K562 (cell line): Measurements from ENCODE around the gene TMC1. TPM values are rescaled to one million over a fixed set of nuclear protein-coding genes. Genes with fewer than 3 reads are reported as not detected.
A peak's percentile ranks its signal among the peaks of the same experiment; 100 is the strongest.

Experiments used
- CBFA2T3 ChIP-seq: fragments of 450-650 bp; IDR thresholded peaks from 2 replicates; pipeline ENCODE4 v1.6.1; 2017
- DACH1 ChIP-seq: fragments of 450-650 bp; IDR thresholded peaks from 2 replicates; pipeline ENCODE4 v1.6.1; 2018; ENCODE audit not compliant: partially characterized antibody
- DIDO1 ChIP-seq: fragments of 450-650 bp; IDR thresholded peaks from 2 replicates; pipeline ENCODE4 v1.6.1; 2016; ENCODE audit warnings: low read depth, missing biosample characterization, missing genetic modification characterization
- GABPB1 ChIP-seq: sonication (generic); formaldehyde crosslinking; IDR thresholded peaks from 2 replicates; pipeline ENCODE4 v1.8.0; 2022; ENCODE audit warnings: mild to moderate bottlenecking, missing genetic modification reagents
- IRF2 ChIP-seq: sonication (generic); formaldehyde crosslinking; IDR thresholded peaks from 2 replicates; pipeline ENCODE4 v1.8.1; 2022; ENCODE audit warnings: mild to moderate bottlenecking, missing genetic modification reagents
- KLF13 ChIP-seq: fragments of 450-650 bp; IDR thresholded peaks from 2 replicates; pipeline ENCODE4 v1.6.1; 2016; ENCODE audit warnings: missing genetic modification characterization, low read depth, mild to moderate bottlenecking, missing compliant biosample characterization, moderate library complexity, borderline replicate concordance
- L3MBTL2 ChIP-seq: fragments of 450-650 bp; IDR thresholded peaks from 2 replicates; pipeline ENCODE4 v1.6.1; 2016; ENCODE audit warnings: mild to moderate bottlenecking, moderate library complexity
- MEF2A ChIP-seq: IDR thresholded peaks from 2 replicates; pipeline ENCODE4 v1.6.1; 2011; ENCODE audit warnings: low read depth, mild to moderate bottlenecking, low read length, moderate library complexity; ENCODE audit not compliant: control insufficient read depth
- MLLT1 ChIP-seq, 2 experiments: fragments of 450-650 bp; IDR thresholded peaks; 2 replicates each; pipeline ENCODE4 v1.6.1; 2016
- NFE2 ChIP-seq: IDR thresholded peaks from 2 replicates; pipeline ENCODE4 v1.6.1; 2014; ENCODE audit warnings: antibody characterized with exemption, low read depth
- NR2C1 ChIP-seq, 2 experiments: fragments of 450-650 bp; IDR thresholded peaks; 2 replicates each; pipeline ENCODE4 v1.6.1; 2017; ENCODE audit warnings: mild to moderate bottlenecking in 2 of 2, antibody characterized with exemption in 1 of 2, inconsistent platforms in 1 of 2, missing compliant biosample characterization in 1 of 2, missing genetic modification characterization in 1 of 2
- PHF8 ChIP-seq: fragments of 200-600 bp; sonication (generic); IDR thresholded peaks from 2 replicates; pipeline ENCODE4 v1.6.1; 2012; ENCODE audit warnings: mixed run types, mild to moderate bottlenecking, inconsistent platforms, low read length, moderate library complexity, borderline replicate concordance
- PYGO2 ChIP-seq: fragments of 450-650 bp; IDR thresholded peaks from 2 replicates; pipeline ENCODE4 v1.6.1; 2016; ENCODE audit warnings: mild to moderate bottlenecking, missing genetic modification characterization, moderate library complexity, missing compliant biosample characterization
- SMARCA5 ChIP-seq: fragments of 450-650 bp; IDR thresholded peaks from 2 replicates; pipeline ENCODE4 v1.6.1; 2016
- SMARCE1 ChIP-seq: fragments of 450-650 bp; IDR thresholded peaks from 2 replicates; pipeline ENCODE4 v1.7.1; 2016; ENCODE audit warnings: mild to moderate bottlenecking
- XRCC4 ChIP-seq: IDR thresholded peaks from one replicate; pipeline ENCODE4 v1.6.1; 2011; ENCODE audit not compliant: insufficient read depth, insufficient read length; ENCODE audit errors: extremely low read depth
- ZNF695 ChIP-seq: fragments of 450-650 bp; formaldehyde crosslinking; IDR thresholded peaks from 2 replicates; pipeline ENCODE4 v1.4.0; 2020; ENCODE audit warnings: mild to moderate bottlenecking, moderate library complexity
- ZNF75A ChIP-seq: fragments of 450-650 bp; formaldehyde crosslinking; IDR thresholded peaks from 2 replicates; pipeline ENCODE4 v1.4.0; 2020; ENCODE audit warnings: mild to moderate bottlenecking
- polyA plus RNA-seq, 8 experiments: library from polyadenylated mRNA; depleted of rRNA in 4 of 8; stranded (reverse) in 5 of 8; unstranded in 3 of 8; fragments of >200 nt; fragmentation: Nextera tagmentation in 2 of 8; fragmentation: Illumina TruSeq in 1 of 8; extraction: Ambion mirVana in 2 of 8; extraction: Trizol in 1 of 8; gene quantifications; 2 replicates each; pipeline versions ENCODE4 v1.2.1 to v1.2.3, GENCODE V29; 2011 to 2014; ENCODE audit warnings: inconsistent platforms in 1 of 8, missing spikeins in 1 of 8
- total RNA-seq, 7 experiments: library from RNA; depleted of rRNA in 6 of 7; stranded (reverse); fragments of >200 nt in 6 of 7; fragmentation: Illumina TruSeq in 2 of 7; extraction: Trizol in 2 of 7; gene quantifications; 2 replicates each; pipeline versions ENCODE4 v1.2.1 to v1.2.3, GENCODE V29; 2011 to 2021; ENCODE audit warnings: low replicate concordance in 1 of 7
- TF ChIP-seq, protein P1 (sequence below), 2 experiments: fragments of 200-800 bp in 1 of 2; sonication (Bioruptor generic) in 1 of 2; sonication (generic) in 1 of 2; formaldehyde crosslinking in 1 of 2; IDR thresholded peaks in 1 of 2; conservative IDR thresholded peaks in 1 of 2; 2 replicates each; pipeline versions ENCODE4 v1.5.0 to v1.6.1; 2016 to 2020; ENCODE audit warnings: missing compliant biosample characterization in 1 of 2, missing genetic modification characterization in 1 of 2, missing genetic modification reagents in 1 of 2
- TF ChIP-seq, protein P2 (sequence below): fragments of 450-650 bp; IDR thresholded peaks from 2 replicates; pipeline ENCODE4 v1.6.1; 2017; ENCODE audit warnings: antibody characterized with exemption
- TF ChIP-seq, protein P3 (sequence below), 2 experiments: IDR thresholded peaks; 2 replicates each; pipeline ENCODE4 v1.6.1; 2012; ENCODE audit warnings: improper control_type of control experiment in 2 of 2, low read depth in 2 of 2, low read length in 2 of 2, borderline replicate concordance in 1 of 2

The TMC1 gene
- total and polyA plus RNA-seq, 9 of the 15 experiments (the other 6 are each of a cell fraction or from before 2014, with no cell fraction given): 0.10 to 0.15 TPM; not detected in 7

DNA sequence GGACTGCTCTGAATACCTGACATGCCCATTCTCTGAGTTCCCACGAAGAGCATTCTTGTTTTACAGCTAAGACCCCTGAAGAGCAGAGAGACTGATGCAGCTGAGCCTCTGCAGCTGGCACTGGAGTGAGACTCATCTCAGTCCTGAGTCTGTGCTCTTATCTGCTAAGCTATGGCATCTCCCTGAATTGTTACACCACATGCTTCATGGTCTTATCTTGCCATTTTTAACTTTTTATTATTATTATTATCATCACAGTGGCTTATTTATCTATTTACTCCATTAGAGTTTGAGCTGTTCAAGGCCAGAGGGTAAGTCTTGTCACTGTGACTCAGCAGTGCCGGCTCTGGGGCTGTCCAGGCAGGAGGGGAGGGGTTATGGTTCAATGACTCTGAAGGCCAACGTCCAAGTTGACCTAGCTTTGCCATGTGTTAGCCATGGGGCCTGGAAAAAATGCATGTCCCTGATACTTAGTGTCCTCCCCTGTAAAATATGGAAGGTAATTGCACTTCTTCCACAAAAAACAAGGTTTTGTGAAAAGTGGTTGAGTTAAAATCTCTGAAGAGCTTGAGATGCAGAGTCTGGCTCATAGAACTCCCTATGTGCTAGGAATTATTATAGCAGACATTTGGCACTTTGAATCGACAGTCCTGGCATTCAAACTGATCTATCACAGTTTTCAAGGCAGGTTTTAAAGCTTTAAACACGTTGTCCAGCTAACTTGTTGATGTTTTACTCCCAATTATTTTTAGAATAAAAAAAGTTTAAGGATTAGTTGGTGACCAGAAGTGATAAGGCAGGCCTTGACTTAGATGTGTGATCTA is 336.9 kb downstream of the TMC1 start (continued):
- no peak for TF ChIP-seq DIDO1 (tag)
- TF ChIP-seq ZNF695 (CRISPR knock-in tag): no peak
- TF ChIP-seq XRCC4: no peak
- peak; percentile 73 for TF ChIP-seq NR2C1 (IDR thresholded peaks at IDR 0.05)
- peak; percentile 63; the same call in 1 of the 2 replicates for TF ChIP-seq NR2C1 (tag; IDR thresholded peaks at IDR 0.05)
- peak; percentile 89 for TF ChIP-seq DACH1
- TF ChIP-seq PHF8: no peak
- no peak for TF ChIP-seq PYGO2 (tag)
- TF ChIP-seq KLF13: no peak
- TF ChIP-seq SMARCA5: no peak
- TF ChIP-seq SMARCE1: 0 out of 2 replicates have a peak, but pooled peaks have one; percentile 20
- TF ChIP-seq GABPB1 (CRISPR knock-in tag): no peak
- TF ChIP-seq L3MBTL2: peak; percentile 82
- TF ChIP-seq IRF2: no peak
- peak; percentile 90 for TF ChIP-seq NFE2
- TF ChIP-seq, protein P1, sequence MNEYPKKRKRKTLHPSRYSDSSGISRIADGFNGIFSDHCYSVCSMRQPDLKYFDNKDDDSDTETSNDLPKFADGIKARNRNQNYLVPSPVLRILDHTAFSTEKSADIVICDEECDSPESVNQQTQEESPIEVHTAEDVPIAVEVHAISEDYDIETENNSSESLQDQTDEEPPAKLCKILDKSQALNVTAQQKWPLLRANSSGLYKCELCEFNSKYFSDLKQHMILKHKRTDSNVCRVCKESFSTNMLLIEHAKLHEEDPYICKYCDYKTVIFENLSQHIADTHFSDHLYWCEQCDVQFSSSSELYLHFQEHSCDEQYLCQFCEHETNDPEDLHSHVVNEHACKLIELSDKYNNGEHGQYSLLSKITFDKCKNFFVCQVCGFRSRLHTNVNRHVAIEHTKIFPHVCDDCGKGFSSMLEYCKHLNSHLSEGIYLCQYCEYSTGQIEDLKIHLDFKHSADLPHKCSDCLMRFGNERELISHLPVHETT (CRISPR knock-in tag; conservative IDR thresholded peaks at IDR 0.05 in 1 of 2, IDR thresholded peaks at IDR 0.05 in 1 of 2): no peak
- TF ChIP-seq, protein P2, sequence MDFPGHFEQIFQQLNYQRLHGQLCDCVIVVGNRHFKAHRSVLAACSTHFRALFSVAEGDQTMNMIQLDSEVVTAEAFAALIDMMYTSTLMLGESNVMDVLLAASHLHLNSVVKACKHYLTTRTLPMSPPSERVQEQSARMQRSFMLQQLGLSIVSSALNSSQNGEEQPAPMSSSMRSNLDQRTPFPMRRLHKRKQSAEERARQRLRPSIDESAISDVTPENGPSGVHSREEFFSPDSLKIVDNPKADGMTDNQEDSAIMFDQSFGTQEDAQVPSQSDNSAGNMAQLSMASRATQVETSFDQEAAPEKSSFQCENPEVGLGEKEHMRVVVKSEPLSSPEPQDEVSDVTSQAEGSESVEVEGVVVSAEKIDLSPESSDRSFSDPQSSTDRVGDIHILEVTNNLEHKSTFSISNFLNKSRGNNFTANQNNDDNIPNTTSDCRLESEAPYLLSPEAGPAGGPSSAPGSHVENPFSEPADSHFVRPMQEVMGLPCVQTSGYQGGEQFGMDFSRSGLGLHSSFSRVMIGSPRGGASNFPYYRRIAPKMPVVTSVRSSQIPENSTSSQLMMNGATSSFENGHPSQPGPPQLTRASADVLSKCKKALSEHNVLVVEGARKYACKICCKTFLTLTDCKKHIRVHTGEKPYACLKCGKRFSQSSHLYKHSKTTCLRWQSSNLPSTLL: no peak
- TF ChIP-seq CBFA2T3: peak; percentile 24; the same call in 1 of the 2 replicates
- TF ChIP-seq MLLT1 (IDR thresholded peaks at IDR 0.05): no peak
- no peak for TF ChIP-seq ZNF75A
- TF ChIP-seq, protein P3, sequence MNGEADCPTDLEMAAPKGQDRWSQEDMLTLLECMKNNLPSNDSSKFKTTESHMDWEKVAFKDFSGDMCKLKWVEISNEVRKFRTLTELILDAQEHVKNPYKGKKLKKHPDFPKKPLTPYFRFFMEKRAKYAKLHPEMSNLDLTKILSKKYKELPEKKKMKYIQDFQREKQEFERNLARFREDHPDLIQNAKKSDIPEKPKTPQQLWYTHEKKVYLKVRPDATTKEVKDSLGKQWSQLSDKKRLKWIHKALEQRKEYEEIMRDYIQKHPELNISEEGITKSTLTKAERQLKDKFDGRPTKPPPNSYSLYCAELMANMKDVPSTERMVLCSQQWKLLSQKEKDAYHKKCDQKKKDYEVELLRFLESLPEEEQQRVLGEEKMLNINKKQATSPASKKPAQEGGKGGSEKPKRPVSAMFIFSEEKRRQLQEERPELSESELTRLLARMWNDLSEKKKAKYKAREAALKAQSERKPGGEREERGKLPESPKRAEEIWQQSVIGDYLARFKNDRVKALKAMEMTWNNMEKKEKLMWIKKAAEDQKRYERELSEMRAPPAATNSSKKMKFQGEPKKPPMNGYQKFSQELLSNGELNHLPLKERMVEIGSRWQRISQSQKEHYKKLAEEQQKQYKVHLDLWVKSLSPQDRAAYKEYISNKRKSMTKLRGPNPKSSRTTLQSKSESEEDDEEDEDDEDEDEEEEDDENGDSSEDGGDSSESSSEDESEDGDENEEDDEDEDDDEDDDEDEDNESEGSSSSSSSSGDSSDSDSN (IDR thresholded peaks at IDR 0.05; ENCODE audit: borderline replicate concordance in 1 of 2, low read depth in 2 of 2, low read length in 2 of 2): no peak
- no peak for TF ChIP-seq MEF2A
